Measurements from ENCODE around the gene UBAC1.

The UBAC1 gene

GRCh38 chr9:135925496-135926133, 35.6 kb downstream of the UBAC1 start:
- no peak for ATAC-seq
- TF ChIP-seq ARNTL (CRISPR knock-in tag; IDR thresholded peaks at IDR 0.05; ENCODE audit: borderline replicate concordance, low read depth) (no peak), ZNF565 (CRISPR knock-in tag; conservative IDR thresholded peaks at IDR 0.05; ENCODE audit: low read depth) (no peak), TSHZ2 (CRISPR knock-in tag; IDR thresholded peaks at IDR 0.05) (no peak), SNAI2 (CRISPR knock-in tag; IDR thresholded peaks at IDR 0.05) (no peak), TOX (CRISPR knock-in tag; IDR thresholded peaks at IDR 0.05; ENCODE audit: borderline replicate concordance) (no peak), GLIS3 (CRISPR knock-in tag; IDR thresholded peaks at IDR 0.05) (no peak), CREB5 (CRISPR knock-in tag; IDR thresholded peaks at IDR 0.05; ENCODE audit: low read depth) (no peak)
- TF ChIP-seq, protein P1, sequence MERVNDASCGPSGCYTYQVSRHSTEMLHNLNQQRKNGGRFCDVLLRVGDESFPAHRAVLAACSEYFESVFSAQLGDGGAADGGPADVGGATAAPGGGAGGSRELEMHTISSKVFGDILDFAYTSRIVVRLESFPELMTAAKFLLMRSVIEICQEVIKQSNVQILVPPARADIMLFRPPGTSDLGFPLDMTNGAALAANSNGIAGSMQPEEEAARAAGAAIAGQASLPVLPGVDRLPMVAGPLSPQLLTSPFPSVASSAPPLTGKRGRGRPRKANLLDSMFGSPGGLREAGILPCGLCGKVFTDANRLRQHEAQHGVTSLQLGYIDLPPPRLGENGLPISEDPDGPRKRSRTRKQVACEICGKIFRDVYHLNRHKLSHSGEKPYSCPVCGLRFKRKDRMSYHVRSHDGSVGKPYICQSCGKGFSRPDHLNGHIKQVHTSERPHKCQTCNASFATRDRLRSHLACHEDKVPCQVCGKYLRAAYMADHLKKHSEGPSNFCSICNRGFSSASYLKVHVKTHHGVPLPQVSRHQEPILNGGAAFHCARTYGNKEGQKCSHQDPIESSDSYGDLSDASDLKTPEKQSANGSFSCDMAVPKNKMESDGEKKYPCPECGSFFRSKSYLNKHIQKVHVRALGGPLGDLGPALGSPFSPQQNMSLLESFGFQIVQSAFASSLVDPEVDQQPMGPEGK (CRISPR knock-in tag; IDR thresholded peaks at IDR 0.05; ENCODE audit: borderline replicate concordance), result no peak
- TF ChIP-seq, protein P2, sequence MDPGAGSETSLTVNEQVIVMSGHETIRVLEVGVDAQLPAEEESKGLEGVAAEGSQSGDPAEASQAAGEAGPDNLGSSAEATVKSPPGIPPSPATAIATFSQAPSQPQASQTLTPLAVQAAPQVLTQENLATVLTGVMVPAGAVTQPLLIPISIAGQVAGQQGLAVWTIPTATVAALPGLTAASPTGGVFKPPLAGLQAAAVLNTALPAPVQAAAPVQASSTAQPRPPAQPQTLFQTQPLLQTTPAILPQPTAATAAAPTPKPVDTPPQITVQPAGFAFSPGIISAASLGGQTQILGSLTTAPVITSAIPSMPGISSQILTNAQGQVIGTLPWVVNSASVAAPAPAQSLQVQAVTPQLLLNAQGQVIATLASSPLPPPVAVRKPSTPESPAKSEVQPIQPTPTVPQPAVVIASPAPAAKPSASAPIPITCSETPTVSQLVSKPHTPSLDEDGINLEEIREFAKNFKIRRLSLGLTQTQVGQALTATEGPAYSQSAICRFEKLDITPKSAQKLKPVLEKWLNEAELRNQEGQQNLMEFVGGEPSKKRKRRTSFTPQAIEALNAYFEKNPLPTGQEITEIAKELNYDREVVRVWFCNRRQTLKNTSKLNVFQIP (CRISPR knock-in tag; IDR thresholded peaks at IDR 0.05; ENCODE audit: borderline replicate concordance, low read depth), result no peak

DNA sequence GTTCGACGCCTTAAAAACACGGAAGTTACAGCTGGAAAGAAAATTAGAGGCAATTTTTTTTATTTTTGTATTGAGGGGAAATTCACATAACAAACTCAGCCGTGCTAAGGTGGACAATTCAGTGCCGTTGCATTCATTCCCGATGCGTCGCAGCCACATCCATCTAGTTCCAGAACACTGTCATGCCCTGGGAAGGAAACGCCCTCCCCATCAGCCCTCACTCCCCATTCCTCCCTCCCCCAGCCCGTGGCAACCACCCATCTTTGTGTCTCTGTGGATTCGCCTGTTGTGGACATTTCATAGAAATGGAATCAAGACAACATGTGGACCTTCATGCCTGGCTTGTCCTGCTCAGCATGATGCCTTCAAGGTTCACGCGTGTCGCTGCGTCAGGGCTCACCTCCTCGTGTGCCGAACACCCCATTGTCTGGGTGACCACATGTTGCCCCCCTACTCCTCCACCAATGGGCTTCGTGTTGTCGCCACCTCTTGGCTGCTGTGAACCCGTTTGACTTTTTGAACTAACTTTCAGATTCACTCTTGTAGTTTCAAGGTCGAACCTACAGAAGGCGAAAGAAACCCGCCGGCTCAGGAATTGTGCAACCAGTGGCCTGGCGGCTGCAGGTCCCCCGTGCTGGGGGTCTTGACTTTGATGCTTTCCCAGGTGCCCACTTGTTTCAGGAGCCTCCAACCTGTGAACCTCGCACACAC, 36.4 kb downstream of the UBAC1 start:
- no peak for ATAC-seq
- no peak for TF ChIP-seq TOX (CRISPR knock-in tag; IDR thresholded peaks at IDR 0.05; ENCODE audit: borderline replicate concordance)
- no peak for TF ChIP-seq ZC3H10 (CRISPR knock-in tag; IDR thresholded peaks at IDR 0.05)
- no peak for TF ChIP-seq RARB (CRISPR knock-in tag; IDR thresholded peaks at IDR 0.05)
- TF ChIP-seq BACH2 (CRISPR knock-in tag; IDR thresholded peaks at IDR 0.05; ENCODE audit: borderline replicate concordance), result no peak
- TF ChIP-seq, protein P3, sequence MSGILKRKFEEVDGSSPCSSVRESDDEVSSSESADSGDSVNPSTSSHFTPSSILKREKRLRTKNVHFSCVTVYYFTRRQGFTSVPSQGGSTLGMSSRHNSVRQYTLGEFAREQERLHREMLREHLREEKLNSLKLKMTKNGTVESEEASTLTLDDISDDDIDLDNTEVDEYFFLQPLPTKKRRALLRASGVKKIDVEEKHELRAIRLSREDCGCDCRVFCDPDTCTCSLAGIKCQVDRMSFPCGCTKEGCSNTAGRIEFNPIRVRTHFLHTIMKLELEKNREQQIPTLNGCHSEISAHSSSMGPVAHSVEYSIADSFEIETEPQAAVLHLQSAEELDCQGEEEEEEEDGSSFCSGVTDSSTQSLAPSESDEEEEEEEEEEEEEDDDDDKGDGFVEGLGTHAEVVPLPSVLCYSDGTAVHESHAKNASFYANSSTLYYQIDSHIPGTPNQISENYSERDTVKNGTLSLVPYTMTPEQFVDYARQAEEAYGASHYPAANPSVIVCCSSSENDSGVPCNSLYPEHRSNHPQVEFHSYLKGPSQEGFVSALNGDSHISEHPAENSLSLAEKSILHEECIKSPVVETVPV (CRISPR knock-in tag; IDR thresholded peaks at IDR 0.05), result no peak
- no peak for TF ChIP-seq ESRRG (CRISPR knock-in tag; IDR thresholded peaks at IDR 0.05)
- no peak for TF ChIP-seq CSDC2 (CRISPR knock-in tag; IDR thresholded peaks at IDR 0.05)
- no peak for TF ChIP-seq ARNTL (CRISPR knock-in tag; IDR thresholded peaks at IDR 0.05; ENCODE audit: borderline replicate concordance, low read depth)
- TF ChIP-seq TSHZ2 (CRISPR knock-in tag; IDR thresholded peaks at IDR 0.05), result no peak
- TF ChIP-seq PPARA (CRISPR knock-in tag; IDR thresholded peaks at IDR 0.05; ENCODE audit: borderline replicate concordance), result no peak
- TF ChIP-seq GLIS3 (CRISPR knock-in tag; IDR thresholded peaks at IDR 0.05), result no peak
- no peak for TF ChIP-seq ZFP3 (CRISPR knock-in tag; IDR thresholded peaks at IDR 0.05)
- TF ChIP-seq, protein P1 (CRISPR knock-in tag; IDR thresholded peaks at IDR 0.05; ENCODE audit: borderline replicate concordance), result no peak
- TF ChIP-seq ZNF565 (CRISPR knock-in tag; conservative IDR thresholded peaks at IDR 0.05; ENCODE audit: low read depth), result no peak
- TF ChIP-seq, protein P2 (CRISPR knock-in tag; IDR thresholded peaks at IDR 0.05; ENCODE audit: borderline replicate concordance, low read depth), result no peak
- TF ChIP-seq TCF4 (CRISPR knock-in tag; IDR thresholded peaks at IDR 0.05; ENCODE audit: borderline replicate concordance), result no peak
- no peak for TF ChIP-seq SNAI2 (CRISPR knock-in tag; IDR thresholded peaks at IDR 0.05)

Data from SK-N-SH treated with all-trans-retinoic acid at 6 μM for 48 hours (cell line).